ENCODE results near the gene ERCC1.

Gene ERCC1

DNA sequence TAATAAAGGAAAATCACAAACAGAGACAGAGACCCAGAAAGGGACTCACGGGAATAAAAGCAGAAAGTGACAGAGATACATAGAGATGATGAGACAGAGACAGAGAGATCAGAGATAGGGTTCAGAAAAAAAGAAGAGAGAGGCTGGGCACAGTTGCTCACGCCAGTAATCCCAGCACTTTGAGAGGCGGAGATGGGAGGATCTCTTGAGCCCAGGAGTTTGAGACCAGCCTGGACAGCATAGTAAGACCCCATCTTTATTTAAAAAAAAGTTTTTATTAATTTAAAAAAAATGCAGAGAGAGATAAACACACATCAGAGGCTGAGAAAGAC, 24.7 kb upstream of the ERCC1 start:
- Histone ChIP-seq H3K4me3 (ENCODE audit: low read length) (no peak overlapping the region), H3K4me2 (ENCODE audit: low read length) (no peak overlapping the region), H3F3A (ENCODE audit: control insufficient read depth, insufficient read depth) (peaks cover 26% of the 10 kb centered on the region), H3K79me2 (ENCODE audit: control insufficient read depth, low read length) (no peaks in the 10 kb centered on the region), H3K36me3 (ENCODE audit: control insufficient read depth, low read length) (no peaks in the 10 kb centered on the region), H4K20me1 (ENCODE audit: control insufficient read depth, insufficient read depth, low read depth, low read length) (no peaks in the 10 kb centered on the region), H3K27me3 (ENCODE audit: control insufficient read depth, low read length) (no peaks in the 10 kb centered on the region), H3K4me1 (ENCODE audit: control insufficient read depth, low read length) (peaks cover 47% of the 10 kb centered on the region), H3K9me2 (replicated peaks; ENCODE audit: control insufficient read depth, low read length) (no peaks in the 10 kb centered on the region), H3K27ac (ENCODE audit: low read depth, low read length) (no peak overlapping the region), H3K9me3 (ENCODE audit: control insufficient read depth, insufficient read depth, low read length) (no peaks in the 10 kb centered on the region)
- TF ChIP-seq, protein P1, sequence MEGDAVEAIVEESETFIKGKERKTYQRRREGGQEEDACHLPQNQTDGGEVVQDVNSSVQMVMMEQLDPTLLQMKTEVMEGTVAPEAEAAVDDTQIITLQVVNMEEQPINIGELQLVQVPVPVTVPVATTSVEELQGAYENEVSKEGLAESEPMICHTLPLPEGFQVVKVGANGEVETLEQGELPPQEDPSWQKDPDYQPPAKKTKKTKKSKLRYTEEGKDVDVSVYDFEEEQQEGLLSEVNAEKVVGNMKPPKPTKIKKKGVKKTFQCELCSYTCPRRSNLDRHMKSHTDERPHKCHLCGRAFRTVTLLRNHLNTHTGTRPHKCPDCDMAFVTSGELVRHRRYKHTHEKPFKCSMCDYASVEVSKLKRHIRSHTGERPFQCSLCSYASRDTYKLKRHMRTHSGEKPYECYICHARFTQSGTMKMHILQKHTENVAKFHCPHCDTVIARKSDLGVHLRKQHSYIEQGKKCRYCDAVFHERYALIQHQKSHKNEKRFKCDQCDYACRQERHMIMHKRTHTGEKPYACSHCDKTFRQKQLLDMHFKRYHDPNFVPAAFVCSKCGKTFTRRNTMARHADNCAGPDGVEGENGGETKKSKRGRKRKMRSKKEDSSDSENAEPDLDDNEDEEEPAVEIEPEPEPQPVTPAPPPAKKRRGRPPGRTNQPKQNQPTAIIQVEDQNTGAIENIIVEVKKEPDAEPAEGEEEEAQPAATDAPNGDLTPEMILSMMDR (IDR thresholded peaks at IDR 0.05; ENCODE audit: low read depth, low read length, poor library complexity, severe bottlenecking) = no peak
- no peak for TF ChIP-seq EZH2phosphoT487 (IDR thresholded peaks at IDR 0.05; ENCODE audit: borderline replicate concordance, low read length)

DNA sequence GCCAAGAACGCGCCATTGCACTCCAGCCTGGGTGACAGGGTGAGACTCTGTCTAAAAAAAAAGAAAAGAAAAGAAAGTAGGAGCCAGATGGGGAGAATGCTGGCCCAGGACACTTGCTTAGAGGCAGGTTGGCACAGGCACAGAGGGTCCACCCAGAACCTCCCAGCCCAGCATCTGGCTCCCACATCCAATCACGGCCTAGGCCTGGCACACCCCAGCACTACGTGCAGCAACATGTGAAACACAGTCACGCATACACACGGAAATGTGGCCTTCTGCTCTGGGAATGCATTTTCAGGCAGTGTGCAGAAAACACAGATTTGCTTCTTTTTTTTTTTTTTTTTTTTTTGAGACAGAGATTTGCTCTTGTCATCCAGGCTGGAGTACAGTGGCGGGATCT, 23.2 kb upstream of the ERCC1 start:
- H3K9me3 ChIP-seq (ENCODE audit: control insufficient read depth, insufficient read depth, low read length) = no peaks in the 10 kb centered on the region
- H3K79me2 ChIP-seq (ENCODE audit: control insufficient read depth, low read length) = no peaks in the 10 kb centered on the region
- peaks cover 35% of the 10 kb centered on the region for H3F3A ChIP-seq (ENCODE audit: control insufficient read depth, insufficient read depth)
- H3K36me3 ChIP-seq (ENCODE audit: control insufficient read depth, low read length) = no peaks in the 10 kb centered on the region
- H3K4me2 ChIP-seq (ENCODE audit: low read length) = no peak overlapping the region
- no peaks in the 10 kb centered on the region for H4K20me1 ChIP-seq (ENCODE audit: control insufficient read depth, insufficient read depth, low read depth, low read length)
- H3K27ac ChIP-seq (ENCODE audit: low read depth, low read length) = no peak overlapping the region
- no peaks in the 10 kb centered on the region for H3K9me2 ChIP-seq (replicated peaks; ENCODE audit: control insufficient read depth, low read length)
- TF ChIP-seq, protein P1 (IDR thresholded peaks at IDR 0.05; ENCODE audit: low read depth, low read length, poor library complexity, severe bottlenecking) = no peak
- TF ChIP-seq EZH2phosphoT487 (IDR thresholded peaks at IDR 0.05; ENCODE audit: borderline replicate concordance, low read length) = no peak
- H3K27me3 ChIP-seq (ENCODE audit: control insufficient read depth, low read length) = no peaks in the 10 kb centered on the region
- peaks cover 54% of the 10 kb centered on the region for H3K4me1 ChIP-seq (ENCODE audit: control insufficient read depth, low read length)
- no peak overlapping the region for H3K4me3 ChIP-seq (ENCODE audit: low read length)

DNA sequence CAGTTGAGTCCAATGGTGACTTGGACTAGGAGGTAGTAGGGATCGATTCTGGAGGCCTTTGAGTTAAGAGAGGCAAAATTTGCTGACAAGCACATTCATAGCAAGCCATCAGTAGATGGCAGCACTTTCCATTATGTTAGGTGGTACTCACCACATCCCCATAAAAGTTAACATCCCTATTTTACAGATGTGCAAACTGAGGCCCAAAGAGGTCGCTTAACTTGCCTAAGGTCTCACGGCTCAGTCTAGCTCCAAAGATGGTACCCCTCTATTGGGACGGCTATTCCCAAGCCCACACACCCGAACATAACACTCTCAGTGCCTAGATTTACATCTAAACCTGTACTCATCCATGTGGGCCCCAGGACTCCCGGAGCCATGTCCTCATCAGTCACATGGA, 22.6 kb upstream of the ERCC1 start:
- no peaks in the 10 kb centered on the region for H4K20me1 ChIP-seq (ENCODE audit: control insufficient read depth, insufficient read depth, low read depth, low read length)
- no peaks in the 10 kb centered on the region for H3K27me3 ChIP-seq (ENCODE audit: control insufficient read depth, low read length)
- H3K79me2 ChIP-seq (ENCODE audit: control insufficient read depth, low read length) = no peaks in the 10 kb centered on the region
- peaks cover 47% of the 10 kb centered on the region for H3K4me1 ChIP-seq (ENCODE audit: control insufficient read depth, low read length)
- H3K9me3 ChIP-seq (ENCODE audit: control insufficient read depth, insufficient read depth, low read length) = no peaks in the 10 kb centered on the region
- H3K27ac ChIP-seq (ENCODE audit: low read depth, low read length) = no peak overlapping the region
- TF ChIP-seq, protein P1 (IDR thresholded peaks at IDR 0.05; ENCODE audit: low read depth, low read length, poor library complexity, severe bottlenecking) = peak; percentile 71
- no peak for TF ChIP-seq EZH2phosphoT487 (IDR thresholded peaks at IDR 0.05; ENCODE audit: borderline replicate concordance, low read length)
- no peaks in the 10 kb centered on the region for H3K36me3 ChIP-seq (ENCODE audit: control insufficient read depth, low read length)
- no peaks in the 10 kb centered on the region for H3K9me2 ChIP-seq (replicated peaks; ENCODE audit: control insufficient read depth, low read length)
- no peak overlapping the region for H3K4me3 ChIP-seq (ENCODE audit: low read length)
- H3K4me2 ChIP-seq (ENCODE audit: low read length) = no peak overlapping the region
- peaks cover 31% of the 10 kb centered on the region for H3F3A ChIP-seq (ENCODE audit: control insufficient read depth, insufficient read depth)

DNA sequence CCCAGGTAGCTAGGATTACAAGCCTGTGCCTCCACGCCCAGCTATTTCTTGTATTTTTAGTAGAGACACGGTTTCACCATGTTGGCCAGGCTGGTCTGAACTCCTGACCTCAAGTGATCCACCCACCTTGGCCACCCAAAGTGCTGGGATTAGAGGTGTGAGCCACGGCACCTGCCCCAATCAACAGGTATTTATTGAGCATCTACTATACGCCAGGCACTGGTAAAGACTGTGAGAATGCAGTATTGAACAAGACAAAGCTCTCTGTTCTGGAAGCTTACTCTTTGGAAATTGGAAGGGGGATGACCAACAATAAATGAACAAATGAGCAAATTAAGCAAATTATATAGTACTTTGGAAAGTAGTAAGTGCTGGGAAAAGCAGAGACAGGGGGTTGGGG, 21.4 kb upstream of the ERCC1 start:
- no peaks in the 10 kb centered on the region for H3K79me2 ChIP-seq (ENCODE audit: control insufficient read depth, low read length)
- H3K4me2 ChIP-seq (ENCODE audit: low read length) = peak overlapping the region; percentile 97; the same call in 1 of the 2 replicates
- H3F3A ChIP-seq (ENCODE audit: control insufficient read depth, insufficient read depth) = peaks cover 42% of the 10 kb centered on the region
- TF ChIP-seq, protein P1 (IDR thresholded peaks at IDR 0.05; ENCODE audit: low read depth, low read length, poor library complexity, severe bottlenecking) = no peak
- no peak for TF ChIP-seq EZH2phosphoT487 (IDR thresholded peaks at IDR 0.05; ENCODE audit: borderline replicate concordance, low read length)
- H3K4me1 ChIP-seq (ENCODE audit: control insufficient read depth, low read length) = peaks cover 53% of the 10 kb centered on the region
- H3K4me3 ChIP-seq (ENCODE audit: low read length) = peak overlapping the region; percentile 79
- no peaks in the 10 kb centered on the region for H3K27me3 ChIP-seq (ENCODE audit: control insufficient read depth, low read length)
- no peaks in the 10 kb centered on the region for H4K20me1 ChIP-seq (ENCODE audit: control insufficient read depth, insufficient read depth, low read depth, low read length)
- H3K9me3 ChIP-seq (ENCODE audit: control insufficient read depth, insufficient read depth, low read length) = no peaks in the 10 kb centered on the region
- H3K36me3 ChIP-seq (ENCODE audit: control insufficient read depth, low read length) = no peaks in the 10 kb centered on the region
- H3K9me2 ChIP-seq (replicated peaks; ENCODE audit: control insufficient read depth, low read length) = no peaks in the 10 kb centered on the region
- no peak overlapping the region for H3K27ac ChIP-seq (ENCODE audit: low read depth, low read length)

Data from DOHH2 (cell line).